GM19025 (cell line): Measurements from ENCODE around the gene ERCC8.
A peak's percentile ranks its signal among the peaks of the same experiment; 100 is the strongest.
"Not testable (repeated sequence)": the region's sequence is repeated elsewhere in the genome, so short reads cannot be mapped to it uniquely, and the experiment has no call there.

Source experiments
- ATAC-seq: cut with Tn5 transposase; IDR thresholded peaks from one replicate; pipeline ENCODE4 v1.9.1; 2021; ENCODE audit warnings: mild to moderate bottlenecking, low read depth, moderate library complexity; ENCODE audit not compliant: unreplicated experiment

The ERCC8 gene, protein sequence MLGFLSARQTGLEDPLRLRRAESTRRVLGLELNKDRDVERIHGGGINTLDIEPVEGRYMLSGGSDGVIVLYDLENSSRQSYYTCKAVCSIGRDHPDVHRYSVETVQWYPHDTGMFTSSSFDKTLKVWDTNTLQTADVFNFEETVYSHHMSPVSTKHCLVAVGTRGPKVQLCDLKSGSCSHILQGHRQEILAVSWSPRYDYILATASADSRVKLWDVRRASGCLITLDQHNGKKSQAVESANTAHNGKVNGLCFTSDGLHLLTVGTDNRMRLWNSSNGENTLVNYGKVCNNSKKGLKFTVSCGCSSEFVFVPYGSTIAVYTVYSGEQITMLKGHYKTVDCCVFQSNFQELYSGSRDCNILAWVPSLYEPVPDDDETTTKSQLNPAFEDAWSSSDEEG

DNA sequence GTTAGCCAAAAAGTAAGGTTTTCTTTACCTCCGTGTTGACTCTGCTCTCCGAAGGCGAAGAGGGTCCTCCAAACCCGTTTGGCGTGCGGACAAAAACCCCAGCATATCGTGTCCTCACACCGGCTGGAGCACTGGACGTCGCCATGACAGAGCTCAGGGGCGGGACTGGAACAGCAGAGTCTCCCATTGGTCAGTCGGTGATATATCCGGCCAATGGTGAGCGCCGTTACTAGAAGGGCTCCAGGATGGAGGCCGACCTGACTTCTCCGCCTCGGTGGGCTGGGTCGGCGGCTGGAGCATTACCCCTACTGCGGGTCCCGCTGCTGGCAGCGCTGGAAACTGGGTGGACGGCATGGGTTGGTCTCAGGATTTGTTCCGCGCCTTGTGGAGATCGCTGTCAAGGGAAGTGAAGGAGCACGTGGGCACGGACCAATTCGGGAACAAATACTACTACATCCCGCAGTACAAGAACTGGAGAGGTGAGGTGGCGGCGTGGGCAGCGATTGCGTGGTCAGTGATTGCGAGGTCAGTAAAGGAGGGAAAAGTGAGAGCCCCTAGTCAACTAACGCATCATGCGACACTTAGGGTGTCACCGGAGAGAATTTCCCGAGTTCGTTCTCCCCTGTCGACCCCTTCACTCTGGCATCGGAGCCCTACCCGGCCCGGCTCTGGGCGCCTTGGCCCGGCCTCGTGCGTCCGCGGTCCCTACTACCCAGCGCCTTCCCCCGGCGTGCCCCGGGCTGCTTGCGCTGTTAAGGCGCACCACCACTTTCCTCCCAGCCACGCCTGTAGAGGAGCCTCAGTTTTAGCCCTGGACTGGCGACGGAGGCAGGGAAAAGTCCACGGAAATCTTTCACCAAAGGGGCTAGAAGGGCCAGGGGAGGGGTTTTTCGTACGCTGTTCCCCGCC is at the start of gene ERCC8, which contains the start of gene NDUFAF2:
TSS of gene ERCC8 (minus strand) at position 167 of the 909 bp plus-strand sequence. CDS start at position 105, 62 bp downstream.
TSS of gene NDUFAF2 (plus strand) at position 302 of the 909 bp plus-strand sequence. CDS start at position 353, 51 bp downstream.
- ATAC-seq, result peak; percentile 100

- ATAC-seq, result no peak
These were observed 49.2 kb upstream of the ERCC8 start for GRCh38 chr5:60993875-60994571.

- ATAC-seq, result no peak
These were observed 48.6 kb upstream of the ERCC8 start for GRCh38 chr5:60993425-60993824.

GRCh38 chr5:60992871-60993270 is 48.0 kb upstream of the ERCC8 start:
- ATAC-seq, result no peak

DNA sequence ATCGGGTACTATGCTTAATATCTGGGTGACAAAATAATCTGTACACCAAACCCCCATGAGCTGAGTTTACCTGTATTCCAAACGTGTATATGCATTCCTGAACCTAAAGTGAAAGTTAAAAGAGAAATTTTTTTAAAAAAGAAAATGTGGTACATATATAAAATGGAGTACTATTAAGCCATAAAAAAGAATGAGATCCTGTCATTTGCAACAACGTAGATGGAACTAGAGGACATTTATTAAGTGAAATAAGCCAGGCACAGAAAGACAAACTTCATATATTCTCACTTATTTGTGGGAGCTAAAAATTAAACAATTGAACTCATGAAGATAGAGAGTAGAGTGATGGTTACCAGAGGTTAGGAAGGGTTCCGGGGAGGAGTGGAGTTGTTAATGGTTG is 44.9 kb upstream of the ERCC8 start:
- no peak for ATAC-seq

GRCh38 chr5:60982127-60982526 is 37.3 kb upstream of the ERCC8 start:
- ATAC-seq, result not testable (repeated sequence)

- no peak for ATAC-seq
These were observed 35.6 kb upstream of the ERCC8 start for GRCh38 chr5:60980511-60980910.

DNA sequence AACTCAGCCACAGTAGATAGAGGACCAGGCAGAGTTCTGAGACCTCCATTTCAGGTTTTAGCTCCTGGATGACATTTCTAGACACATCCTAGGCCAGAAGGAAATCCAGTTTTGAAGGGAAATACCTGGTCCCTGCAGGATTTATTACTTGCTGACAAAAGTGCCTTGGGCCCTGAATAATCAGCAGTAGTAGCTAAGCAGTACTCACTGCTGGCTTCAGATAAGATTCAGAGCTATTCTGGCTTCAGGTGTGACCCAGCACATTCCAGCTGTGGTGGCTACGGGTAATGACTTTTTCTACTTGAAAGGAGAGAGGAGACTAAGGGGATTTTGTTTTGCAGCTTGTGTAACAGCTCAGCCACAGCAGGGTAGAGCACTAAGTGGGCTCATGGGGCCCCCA is 34.1 kb upstream of the ERCC8 start:
- no peak for ATAC-seq

GRCh38 chr5:60977956-60978737 is 33.3 kb upstream of the ERCC8 start:
- ATAC-seq, result no peak

GRCh38 chr5:60972231-60972630 is 27.4 kb upstream of the ERCC8 start:
- peak; percentile 74 for ATAC-seq

DNA sequence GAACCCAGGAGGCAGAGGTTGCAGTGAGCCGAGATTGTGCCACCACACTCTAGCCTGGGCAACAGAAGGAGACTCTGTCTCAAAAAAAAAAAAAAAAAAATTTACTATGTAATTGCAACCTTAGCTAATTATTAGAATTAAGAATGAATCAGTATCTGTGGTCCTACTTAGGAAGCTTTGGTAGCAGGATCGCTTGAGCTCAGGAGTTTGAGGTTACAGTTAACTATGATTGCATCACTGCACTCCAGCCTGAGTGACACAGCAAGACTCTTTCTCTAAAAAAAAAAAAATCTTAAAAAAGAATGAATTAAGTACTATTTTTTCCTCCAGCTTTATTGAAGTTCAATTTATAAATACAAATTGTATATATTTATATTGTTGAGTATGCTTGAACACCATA is 16.8 kb upstream of the ERCC8 start:
- ATAC-seq, result no peak

DNA sequence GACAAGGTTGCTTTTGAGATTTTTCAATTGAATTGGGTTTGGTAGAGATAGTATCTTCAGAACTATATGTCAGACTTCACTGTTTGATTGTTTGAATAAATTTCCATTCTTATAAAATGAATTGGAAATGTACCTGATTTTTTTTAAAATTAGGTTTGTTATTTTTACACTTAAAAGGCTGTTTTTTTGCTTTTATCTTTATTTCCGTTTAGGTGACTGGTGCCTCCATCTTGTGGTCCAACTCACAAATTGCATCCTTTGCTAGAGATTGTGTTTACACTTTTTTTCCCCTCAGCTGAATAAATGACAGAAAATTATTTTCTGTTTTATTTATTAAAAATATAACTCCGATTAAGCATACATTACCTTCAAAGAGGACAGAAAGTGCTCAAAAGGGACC is 15.7 kb upstream of the ERCC8 start:
- no peak for ATAC-seq

GRCh38 chr5:60959156-60959555 is 14.3 kb upstream of the ERCC8 start:
- no peak for ATAC-seq

GRCh38 chr5:60958712-60959111 is 13.8 kb upstream of the ERCC8 start:
- ATAC-seq, result no peak

- ATAC-seq, result no peak
These were observed 13.2 kb upstream of the ERCC8 start for GRCh38 chr5:60958088-60958487.

- no peak for ATAC-seq
These were observed 10.4 kb upstream of the ERCC8 start for GRCh38 chr5:60955239-60955638.

GRCh38 chr5:60948738-60949137 is 3.9 kb upstream of the ERCC8 start:
- no peak for ATAC-seq

GRCh38 chr5:60945813-60946187 is 930 bp upstream of the ERCC8 start:
- peak; percentile 16 for ATAC-seq

DNA sequence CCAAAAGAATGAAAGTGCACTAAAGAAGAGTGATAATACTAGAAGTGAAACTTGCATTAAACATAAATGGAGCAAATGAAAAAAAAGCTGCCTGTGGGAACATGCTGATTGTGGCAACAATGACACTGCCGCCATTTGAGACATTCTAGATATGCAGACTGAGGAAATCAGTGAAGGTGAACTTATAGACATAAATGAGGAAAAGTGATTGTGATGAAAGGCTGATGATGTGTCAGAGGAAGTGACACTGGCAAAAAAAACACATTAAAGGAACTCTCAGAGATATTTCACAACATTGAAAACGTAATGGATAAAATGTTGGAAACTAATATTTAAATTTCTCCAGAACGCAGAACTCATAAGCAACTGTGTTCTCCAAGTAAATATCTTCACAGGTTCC is 1.2 kb downstream of the ERCC8 start:
- ATAC-seq, result no peak

DNA sequence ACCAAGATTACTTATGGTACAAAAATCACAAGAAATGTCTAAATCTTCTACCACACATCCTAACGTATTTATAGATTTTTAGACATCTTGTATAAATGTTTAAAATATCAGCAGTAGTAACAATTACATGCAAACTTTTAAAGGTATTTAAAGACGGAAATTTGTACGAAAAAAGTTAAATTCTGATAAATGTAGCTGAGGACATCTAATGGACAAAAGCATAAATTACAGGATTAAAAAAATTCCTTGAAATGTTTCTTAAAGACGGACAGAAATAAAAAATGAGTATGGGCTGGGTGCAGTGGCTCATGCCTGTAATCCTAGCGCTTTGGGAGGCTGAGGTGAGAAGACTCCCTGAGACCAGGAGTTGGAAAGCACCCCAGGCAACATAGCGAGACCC is 15.8 kb downstream of the ERCC8 start:
- no peak for ATAC-seq
